Testis (tissue), 3 donors: ENCODE results near the gene CAMK2N2. TPM values are rescaled to one million over a fixed set of nuclear protein-coding genes. Genes with fewer than 3 reads are reported as not detected.
A peak's percentile ranks its signal among the peaks of the same experiment; 100 is the strongest.

Experiments
- DNase-seq: peaks from one replicate; pipeline ENCODE4 v3.0.0-alpha.2; 2019
- H3K27ac ChIP-seq, 2 donors: fragments of 200-600 bp; sonication (generic); one replicate each; pipeline ENCODE4 v1.5.1; 2019
- H3K27me3 ChIP-seq: fragments of 200-600 bp; sonication (generic); one replicate; pipeline ENCODE4 v1.5.1; 2019
- H3K36me3 ChIP-seq: fragments of 200-600 bp; sonication (generic); one replicate; pipeline ENCODE4 v1.5.1; 2017; ENCODE audit warnings: low read depth; ENCODE audit errors: missing control alignments
- H3K4me1 ChIP-seq: fragments of 200-600 bp; sonication (generic); one replicate; pipeline ENCODE4 v1.5.1; 2019
- H3K4me3 ChIP-seq, 2 donors: fragments of 200-600 bp; sonication (generic); one replicate each; pipeline ENCODE4 v1.5.1; 2017 to 2019
- H3K9me3 ChIP-seq: fragments of 200-600 bp; sonication (generic); one replicate; pipeline ENCODE4 v1.5.1; 2017
- CTCF ChIP-seq, 3 experiments: fragments of 450-650 bp in 2 of 3; fragments of 200-600 bp in 1 of 3; sonication (generic) in 1 of 3; IDR thresholded peaks; one replicate each; pipeline ENCODE4 v1.5.1; 2016 to 2019; ENCODE audit warnings: antibody characterized with exemption in 3 of 3, mild to moderate bottlenecking in 2 of 3, moderate library complexity in 1 of 3
- POLR2A ChIP-seq: fragments of 450-650 bp; IDR thresholded peaks from one replicate; pipeline ENCODE4 v1.6.1; 2017; ENCODE audit warnings: antibody characterized with exemption, mild to moderate bottlenecking, moderate library complexity
- WGBS, 2 donors: methylation state at CpG; one replicate each; pipeline ENCODE4 v1.1.5; 2018; 5-methylcytosine and 5-hydroxymethylcytosine counted together
- intact Hi-C: fragments of 100-400 bp; cut with DNase I; formaldehyde crosslinking; loops from one replicate; pipeline ENCODE4 v1.15.1; 2023; ENCODE audit warnings: low total_unique reads
- polyA plus RNA-seq: library from polyadenylated mRNA; stranded (reverse); fragments of 350-450 nt; fragmentation: Illumina TruSeq; extraction: RNeasy Lipid Tissue Mini Kit (QIAGEN cat#74804); gene quantifications from one replicate; pipeline ENCODE4 v1.2.3, GENCODE V29; 2014; ENCODE audit warnings: low read depth, low replicate concordance; ENCODE audit not compliant: insufficient read depth
- total RNA-seq, 2 donors: library from RNA; depleted of rRNA; stranded (reverse); fragments of >200 nt; gene quantifications; one replicate each; pipeline ENCODE4 v1.2.3, GENCODE V29; 2016

Gene CAMK2N2
- total and polyA plus RNA-seq, 3 donors from 2014 or later, result 0.24 to 0.40 TPM; not detected in 1

GRCh38 chr3:184290331-184290730 lies 29.0 kb upstream of the CAMK2N2 start:
- DNase-seq, result no peak
- Histone ChIP-seq H3K27me3 (no peaks in the 10 kb centered on the region), H3K9me3 (no peaks in the 10 kb centered on the region), H3K4me3 (no peak overlapping the region), H3K4me1 (no peaks in the 10 kb centered on the region), H3K27ac (no peak overlapping the region), H3K36me3 (no peaks in the 10 kb centered on the region)
- TF ChIP-seq CTCF (IDR thresholded peaks at IDR 0.05), result no peak
- TF ChIP-seq POLR2A, result no peak
- intact Hi-C loops, result no loop called here
- 84 to 93% methylated on average over 8 to 10 of the region's 10 CpGs for WGBS, 2 donors

GRCh38 chr3:184289426-184289938 lies 28.1 kb upstream of the CAMK2N2 start:
- Histone ChIP-seq H3K27ac (no peak overlapping the region), H3K4me1 (no peaks in the 10 kb centered on the region), H3K4me3 (no peak overlapping the region), H3K27me3 (no peaks in the 10 kb centered on the region), H3K36me3 (no peaks in the 10 kb centered on the region), H3K9me3 (no peaks in the 10 kb centered on the region)
- TF ChIP-seq POLR2A, result no peak
- peak; percentile 20 to 41 (median 39) for TF ChIP-seq CTCF (IDR thresholded peaks at IDR 0.05)
- WGBS, 2 donors, result 25 to 31% methylated on average over 10 of the region's 10 CpGs
- DNase-seq, result peak; percentile 41
- intact Hi-C loops, result no loop called here

GRCh38 chr3:184284696-184285095 lies 23.3 kb upstream of the CAMK2N2 start:
- Histone ChIP-seq H3K27ac (no peak overlapping the region), H3K4me1 (no peaks in the 10 kb centered on the region), H3K4me3 (no peak overlapping the region), H3K36me3 (no peaks in the 10 kb centered on the region), H3K27me3 (no peaks in the 10 kb centered on the region), H3K9me3 (no peaks in the 10 kb centered on the region)
- TF ChIP-seq CTCF (IDR thresholded peaks at IDR 0.05) (peak in 1 of 3 experiments; percentile 11), POLR2A (no peak)
- WGBS, 2 donors, result 32 to 73% methylated on average over 4 of the region's 4 CpGs
- intact Hi-C loops, result no loop called here
- DNase-seq, result peak; percentile 69

- no peaks in the 10 kb centered on the region for H3K27me3 ChIP-seq
- no peaks in the 10 kb centered on the region for H3K4me1 ChIP-seq
- H3K27ac ChIP-seq, result no peak overlapping the region
- H3K9me3 ChIP-seq, result no peaks in the 10 kb centered on the region
- no peak for DNase-seq
- WGBS, 2 donors, result 84 to 90% methylated on average over 8 of the region's 8 CpGs
- no peak overlapping the region for H3K4me3 ChIP-seq
- intact Hi-C loops, result no loop called here
- no peak for TF ChIP-seq POLR2A
- TF ChIP-seq CTCF (IDR thresholded peaks at IDR 0.05), result no peak
- no peaks in the 10 kb centered on the region for H3K36me3 ChIP-seq
Observed at GRCh38 chr3:184283681-184284080, 22.3 kb upstream of the CAMK2N2 start.

GRCh38 chr3:184282941-184283340 lies 21.6 kb upstream of the CAMK2N2 start:
- intact Hi-C loops, result no loop called here
- TF ChIP-seq CTCF (IDR thresholded peaks at IDR 0.05), result no peak
- TF ChIP-seq POLR2A, result no peak
- WGBS, 2 donors, result 89 to 95% methylated on average over 4 of the region's 4 CpGs
- H3K4me1 ChIP-seq, result no peaks in the 10 kb centered on the region
- H3K36me3 ChIP-seq, result no peaks in the 10 kb centered on the region
- H3K4me3 ChIP-seq, result no peak overlapping the region
- DNase-seq, result no peak
- H3K27ac ChIP-seq, result no peak overlapping the region
- H3K9me3 ChIP-seq, result no peaks in the 10 kb centered on the region
- no peaks in the 10 kb centered on the region for H3K27me3 ChIP-seq
